Ectodermal cell (in vitro differentiated cells): ENCODE data around the gene POLA1.

ENCODE experiments used
- H3K27ac ChIP-seq: 2 replicates; pipeline ENCODE4 v1.7.0; 2013; ENCODE audit warnings: mild to moderate bottlenecking, low read depth, low read length; ENCODE audit not compliant: insufficient read depth, poor library complexity, severe bottlenecking
- H3K27me3 ChIP-seq: 2 replicates; pipeline ENCODE4 v1.7.0; 2013; ENCODE audit warnings: mild to moderate bottlenecking, low read length; ENCODE audit not compliant: insufficient read depth, control insufficient read depth, poor library complexity, severe bottlenecking
- H3K36me3 ChIP-seq: one replicate; pipeline ENCODE4 v1.7.0; 2013; ENCODE audit warnings: low read length; ENCODE audit not compliant: control insufficient read depth, insufficient read depth
- H3K4me1 ChIP-seq: one replicate; pipeline ENCODE4 v1.7.0; 2013; ENCODE audit warnings: low read length; ENCODE audit not compliant: control insufficient read depth, insufficient read depth
- H3K4me3 ChIP-seq: 2 replicates; pipeline ENCODE4 v1.7.0; 2013; ENCODE audit warnings: low read depth, low read length, control low read depth; ENCODE audit not compliant: insufficient read depth
- H3K9me3 ChIP-seq: 2 replicates; pipeline ENCODE4 v1.7.0; 2013; ENCODE audit warnings: mild to moderate bottlenecking, low read length, moderate library complexity; ENCODE audit not compliant: control insufficient read depth
- WGBS, 2 experiments: methylation state at CpG; one replicate each; pipeline ENCODE4 v1.1.7; 2013; ENCODE audit warnings: missing lambda C conversion rate in 2 of 2; 5-methylcytosine and 5-hydroxymethylcytosine counted together

The POLA1 gene

DNA sequence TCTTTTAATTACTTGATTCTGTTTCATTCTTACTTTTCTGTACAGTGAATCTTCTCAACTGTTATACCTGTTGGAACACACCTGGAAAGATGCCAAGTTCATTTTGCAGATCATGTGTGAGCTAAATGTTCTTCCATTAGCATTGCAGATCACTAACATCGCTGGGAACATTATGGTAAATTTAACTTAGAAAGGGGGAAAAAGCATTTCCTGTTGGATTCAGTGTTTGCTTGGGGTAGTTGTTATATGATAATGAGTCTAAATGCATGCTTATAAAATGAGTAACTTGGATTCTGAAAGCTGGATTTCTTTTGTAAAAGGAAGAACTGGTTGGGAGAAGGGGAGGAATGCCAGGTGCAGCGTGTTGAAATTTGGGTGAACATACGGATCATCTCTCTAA lies 47.6 kb downstream of the POLA1 start:
- Histone ChIP-seq H3K9me3 (no peaks in the 10 kb centered on the region), H3K27ac (no peak overlapping the region), H3K4me3 (no peak overlapping the region), H3K36me3 (no peaks in the 10 kb centered on the region), H3K27me3 (no peaks in the 10 kb centered on the region), H3K4me1 (no peaks in the 10 kb centered on the region)
- WGBS, 2 experiments, result 93 to 97% methylated on average over 3 of the region's 3 CpGs

DNA sequence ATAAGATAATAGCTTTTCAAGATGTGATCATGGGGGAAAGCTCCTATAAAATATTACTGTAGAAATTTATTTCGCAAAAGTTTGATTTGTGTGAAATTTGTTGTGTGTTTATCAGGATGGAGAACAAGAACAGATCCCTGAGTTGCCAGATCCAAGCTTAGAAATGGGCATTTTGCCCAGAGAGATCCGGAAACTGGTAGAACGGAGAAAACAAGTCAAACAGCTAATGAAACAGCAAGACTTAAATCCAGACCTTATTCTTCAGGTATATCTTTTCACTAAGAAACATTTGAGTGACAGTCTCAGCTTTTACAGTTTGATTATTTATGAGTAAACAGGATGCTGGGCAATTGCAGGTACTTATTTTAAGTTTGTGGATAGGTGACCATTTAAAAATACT lies 54.5 kb downstream of the POLA1 start:
- Histone ChIP-seq H3K4me3 (no peak overlapping the region), H3K27ac (no peak overlapping the region), H3K4me1 (no peaks in the 10 kb centered on the region), H3K9me3 (no peaks in the 10 kb centered on the region), H3K36me3 (no peaks in the 10 kb centered on the region), H3K27me3 (no peaks in the 10 kb centered on the region)
- 98 to 100% methylated on average over 3 of the region's 3 CpGs for WGBS, 2 experiments

- 100% methylated on average over 1 of the region's 2 CpGs; no CpG with 5 or more reads in 1 of the 2 experiments for WGBS, 2 experiments
- H3K27ac ChIP-seq, result no peak overlapping the region
- peaks cover 5% of the 10 kb centered on the region for H3K36me3 ChIP-seq
Measured at GRCh38 chrX:24759786-24760185, 66.1 kb downstream of the POLA1 start.

DNA sequence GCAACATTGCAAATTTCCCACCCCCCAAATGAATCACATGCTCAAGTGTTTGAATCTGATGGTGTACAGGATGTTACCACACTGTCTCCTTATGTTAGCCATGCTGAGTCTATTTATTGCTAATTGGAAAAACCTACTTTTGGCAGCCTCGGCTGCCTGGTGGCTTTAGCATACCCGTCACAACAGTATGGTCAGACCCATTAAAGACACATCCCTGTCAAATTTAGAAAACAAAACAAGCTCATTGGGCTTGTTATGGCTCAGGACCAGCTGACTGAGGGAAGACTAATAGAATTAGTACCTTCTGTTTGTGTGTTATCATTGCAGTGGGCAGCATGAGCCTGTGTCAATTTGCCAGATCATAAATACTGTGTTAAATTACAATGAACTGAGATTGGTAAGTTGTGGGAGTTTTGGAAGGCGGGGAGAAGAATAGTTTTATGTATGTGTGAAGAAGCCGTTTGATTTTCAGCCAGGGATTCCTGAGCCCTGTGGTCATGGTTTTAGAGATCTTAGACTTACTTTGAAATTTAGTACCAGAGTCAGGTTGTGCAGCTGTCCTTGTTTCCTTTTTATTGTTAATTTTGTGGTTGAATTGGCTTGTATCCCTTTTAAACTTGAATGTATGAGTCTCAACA lies 66.8 kb downstream of the POLA1 start:
- Histone ChIP-seq H3K27me3 (no peaks in the 10 kb centered on the region), H3K36me3 (peaks cover 5% of the 10 kb centered on the region), H3K27ac (no peak overlapping the region), H3K9me3 (no peaks in the 10 kb centered on the region), H3K4me3 (no peak overlapping the region), H3K4me1 (no peaks in the 10 kb centered on the region)
- WGBS, 2 experiments, result 91 to 98% methylated on average over 4 of the region's 4 CpGs

More at GRCh38 chrX:24759786-24760185, 66.1 kb downstream of the POLA1 start:
- Histone ChIP-seq H3K27me3 (no peaks in the 10 kb centered on the region), H3K4me3 (no peak overlapping the region), H3K4me1 (no peaks in the 10 kb centered on the region), H3K9me3 (no peaks in the 10 kb centered on the region)

GRCh38 chrX:24761306-24761705 lies 67.6 kb downstream of the POLA1 start:
- H3K27ac ChIP-seq, result no peak overlapping the region
- H3K4me1 ChIP-seq, result no peaks in the 10 kb centered on the region
- peaks cover 5% of the 10 kb centered on the region for H3K36me3 ChIP-seq
- WGBS, 2 experiments, result 96 to 99% methylated on average over 6 of the region's 6 CpGs
- no peaks in the 10 kb centered on the region for H3K9me3 ChIP-seq
- H3K4me3 ChIP-seq, result no peak overlapping the region
- no peaks in the 10 kb centered on the region for H3K27me3 ChIP-seq

DNA sequence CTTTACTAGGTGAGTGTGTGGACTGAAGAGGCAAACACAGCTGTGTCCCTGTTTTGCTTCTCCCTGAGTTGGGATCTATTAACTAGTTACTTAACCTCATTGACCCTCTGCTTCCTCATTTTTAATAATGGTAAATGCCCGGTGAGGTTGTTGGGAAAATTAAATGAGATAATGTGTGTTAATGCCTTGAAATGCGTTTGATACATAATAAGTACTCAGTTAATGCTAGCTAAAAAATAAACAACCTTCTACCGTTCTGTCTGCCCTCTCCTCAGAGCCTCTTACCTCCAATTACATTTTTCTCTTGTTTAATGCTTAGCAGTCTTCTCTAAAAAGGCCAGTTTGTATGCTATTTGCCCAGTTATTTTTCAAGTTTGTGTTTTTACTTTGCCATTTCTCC lies 70.3 kb downstream of the POLA1 start:
- Histone ChIP-seq H3K27me3 (no peaks in the 10 kb centered on the region), H3K4me3 (no peak overlapping the region), H3K27ac (no peak overlapping the region), H3K4me1 (no peaks in the 10 kb centered on the region), H3K36me3 (peaks cover 5% of the 10 kb centered on the region), H3K9me3 (no peaks in the 10 kb centered on the region)
- WGBS, 2 experiments, result 88% methylated on average over 1 to 2 of the region's 3 CpGs

DNA sequence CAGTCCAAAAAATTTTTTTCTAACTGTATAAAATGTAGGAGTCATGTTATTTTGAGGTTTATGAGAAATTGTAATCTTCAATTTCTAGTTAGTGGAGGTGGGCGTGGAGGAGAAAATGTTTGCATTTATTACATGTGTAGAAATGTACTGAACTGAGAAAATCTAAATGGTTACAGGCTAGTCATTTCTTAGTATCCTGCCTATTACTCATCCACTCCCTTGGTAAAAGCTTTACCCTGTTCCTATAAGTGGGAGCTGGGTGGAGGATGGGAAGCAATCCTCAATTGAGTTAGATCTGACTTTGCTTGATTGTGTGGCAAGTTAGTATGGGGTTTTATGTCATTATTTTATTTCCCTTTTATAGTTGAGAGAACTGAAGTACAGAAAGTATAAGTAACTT lies 73.8 kb downstream of the POLA1 start:
- H3K27me3 ChIP-seq, result no peaks in the 10 kb centered on the region
- H3K9me3 ChIP-seq, result no peaks in the 10 kb centered on the region
- no peak overlapping the region for H3K27ac ChIP-seq
- no peaks in the 10 kb centered on the region for H3K4me1 ChIP-seq
- H3K36me3 ChIP-seq, result no peaks in the 10 kb centered on the region
- H3K4me3 ChIP-seq, result no peak overlapping the region
- WGBS, 2 experiments, result 100% methylated on average over 1 of the region's 1 CpG; no CpG with 5 or more reads in 1 of the 2 experiments

DNA sequence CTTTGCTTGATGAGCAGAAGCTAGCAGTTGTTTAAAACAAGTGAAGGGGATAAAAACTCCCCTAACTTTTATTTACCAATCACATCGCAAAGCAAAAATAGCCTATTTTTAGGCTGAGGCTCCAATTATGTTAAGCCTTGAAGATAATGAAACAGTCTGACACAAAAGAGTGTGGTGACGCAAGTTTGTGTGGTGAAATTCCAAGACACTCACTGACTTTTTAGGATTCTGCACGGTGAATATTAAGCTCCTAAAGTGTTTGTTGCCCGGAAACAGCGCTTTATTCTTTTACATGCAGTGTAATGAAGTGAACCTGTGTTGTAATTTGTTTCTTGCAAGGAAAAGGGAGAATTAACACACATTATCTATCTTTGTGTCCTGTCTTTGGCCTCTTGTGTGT lies 74.8 kb downstream of the POLA1 start:
- WGBS, 2 experiments, result 93 to 100% methylated on average over 3 to 4 of the region's 5 CpGs
- H3K9me3 ChIP-seq, result no peaks in the 10 kb centered on the region
- no peak overlapping the region for H3K4me3 ChIP-seq
- H3K36me3 ChIP-seq, result no peaks in the 10 kb centered on the region
- no peak overlapping the region for H3K27ac ChIP-seq
- no peaks in the 10 kb centered on the region for H3K27me3 ChIP-seq
- H3K4me1 ChIP-seq, result no peaks in the 10 kb centered on the region

DNA sequence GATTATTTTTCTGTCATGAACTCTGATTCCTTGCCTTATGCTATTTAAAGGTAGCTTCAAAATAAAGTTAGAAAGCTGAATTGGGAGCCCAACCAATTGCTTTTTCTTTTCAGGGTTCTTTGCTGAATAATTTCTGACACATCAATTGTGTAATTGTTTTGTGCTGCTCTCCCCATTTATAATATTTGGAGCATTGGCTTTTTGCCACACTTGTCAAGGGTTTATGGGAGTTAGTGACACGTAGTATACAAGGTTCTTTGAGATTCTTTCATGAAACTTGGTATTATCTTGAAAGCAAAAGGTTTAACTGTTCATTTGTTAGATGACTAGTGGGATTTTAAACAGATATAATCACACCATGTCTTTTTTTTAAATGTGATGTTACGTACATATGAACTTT lies 80.9 kb downstream of the POLA1 start:
- 100% methylated on average over 1 of the region's 2 CpGs for WGBS, 2 experiments
- H3K36me3 ChIP-seq, result no peaks in the 10 kb centered on the region
- H3K27ac ChIP-seq, result no peak overlapping the region

GRCh38 chrX:24775891-24776290 lies 82.2 kb downstream of the POLA1 start:
- WGBS, 2 experiments, result 93 to 100% methylated on average over 1 to 2 of the region's 2 CpGs
- no peaks in the 10 kb centered on the region for H3K27me3 ChIP-seq

More for the DNA sequence above, 80.9 kb downstream of the POLA1 start:
- no peaks in the 10 kb centered on the region for H3K4me1 ChIP-seq
- no peaks in the 10 kb centered on the region for H3K27me3 ChIP-seq
- no peaks in the 10 kb centered on the region for H3K9me3 ChIP-seq
- no peak overlapping the region for H3K4me3 ChIP-seq

DNA sequence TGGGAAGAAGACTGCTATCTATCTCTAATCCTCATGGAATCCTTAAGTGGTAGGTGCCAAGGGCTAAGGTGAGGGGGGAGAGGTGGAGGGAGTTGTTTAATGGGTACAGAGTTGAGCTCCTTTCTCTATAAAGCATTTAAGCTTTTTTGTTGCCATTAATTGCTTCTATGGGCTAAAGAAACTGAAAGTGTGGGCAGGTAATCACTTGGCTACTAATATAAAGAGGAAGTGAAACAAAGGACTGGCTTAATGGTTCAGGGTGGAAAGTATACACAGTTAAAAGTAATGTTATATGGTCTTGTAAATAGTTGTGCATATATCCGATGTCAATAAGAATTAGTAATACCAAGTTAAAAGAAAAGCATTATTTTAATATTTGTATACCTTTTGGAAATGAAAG lies 83.9 kb downstream of the POLA1 start:
- Histone ChIP-seq H3K27me3 (no peaks in the 10 kb centered on the region), H3K4me1 (no peaks in the 10 kb centered on the region), H3K27ac (no peak overlapping the region), H3K9me3 (no peaks in the 10 kb centered on the region), H3K36me3 (no peaks in the 10 kb centered on the region), H3K4me3 (no peak overlapping the region)
- no CpG with 5 or more reads among the region's 1 CpG for WGBS, 2 experiments

More at GRCh38 chrX:24775891-24776290, 82.2 kb downstream of the POLA1 start:
- no peaks in the 10 kb centered on the region for H3K36me3 ChIP-seq
- no peaks in the 10 kb centered on the region for H3K9me3 ChIP-seq
- H3K4me3 ChIP-seq, result no peak overlapping the region
- H3K4me1 ChIP-seq, result no peaks in the 10 kb centered on the region
- H3K27ac ChIP-seq, result no peak overlapping the region
